Neural progenitor cell (in vitro differentiated cells): ENCODE measurements around the gene LGSN. TPM values are rescaled to one million over a fixed set of nuclear protein-coding genes. Genes with fewer than 3 reads are reported as not detected.
"Not testable (repeated sequence)": the region's sequence is repeated elsewhere in the genome, so short reads cannot be mapped to it uniquely, and the experiment has no call there.

Source experiments
- DNase-seq: peaks from one replicate; pipeline ENCODE4 v3.0.0-alpha.2; 2016; ENCODE audit warnings: low spot score
- H2AFZ ChIP-seq: fragments of 200-600 bp; sonication (generic); replicated peaks from 2 replicates; pipeline ENCODE4 v1.6.1; 2016; ENCODE audit warnings: antibody characterized with exemption
- H3F3A ChIP-seq: fragments of 200-600 bp; sonication (generic); 2 replicates; pipeline ENCODE4 v1.6.1; 2016; ENCODE audit warnings: antibody characterized with exemption, low read depth
- H3K27ac ChIP-seq: fragments of 200-600 bp; sonication (generic); 2 replicates; pipeline ENCODE4 v1.5.1; 2016; ENCODE audit warnings: mild to moderate bottlenecking
- H3K27me3 ChIP-seq: fragments of 200-600 bp; sonication (generic); 2 replicates; pipeline ENCODE4 v1.6.1; 2016; ENCODE audit warnings: mild to moderate bottlenecking, moderate library complexity
- H3K36me3 ChIP-seq: fragments of 200-600 bp; sonication (generic); 2 replicates; pipeline ENCODE4 v1.5.1; 2016
- H3K4me1 ChIP-seq: fragments of 200-600 bp; sonication (generic); 2 replicates; pipeline ENCODE4 v1.6.1; 2016; ENCODE audit warnings: mixed run types
- H3K4me2 ChIP-seq: fragments of 200-600 bp; sonication (generic); 2 replicates; pipeline ENCODE4 v1.6.1; 2016
- H3K4me3 ChIP-seq: fragments of 200-600 bp; sonication (generic); 2 replicates; pipeline ENCODE4 v1.5.1; 2016
- H3K79me2 ChIP-seq: fragments of 200-600 bp; sonication (generic); 2 replicates; pipeline ENCODE4 v1.6.1; 2016; ENCODE audit warnings: low read depth
- H3K9ac ChIP-seq: fragments of 200-600 bp; sonication (generic); 2 replicates; pipeline ENCODE4 v1.6.1; 2016
- H3K9me3 ChIP-seq: fragments of 200-600 bp; sonication (generic); 2 replicates; pipeline ENCODE4 v1.5.1; 2016; ENCODE audit warnings: low read depth
- H4K20me1 ChIP-seq: fragments of 200-600 bp; sonication (generic); 2 replicates; pipeline ENCODE4 v1.6.1; 2016; ENCODE audit warnings: low read depth
- H3K27ac Mint-ChIP-seq: 3 replicates; pipeline ENCODE4 v1.8.0; 2021; ENCODE audit warnings: mixed read lengths
- H3K27me3 Mint-ChIP-seq: 2 replicates; pipeline ENCODE4 v1.8.0; 2022; ENCODE audit warnings: low read depth, mild to moderate bottlenecking, inconsistent platforms, moderate library complexity, mixed read lengths; ENCODE audit not compliant: insufficient read depth
- H3K36me3 Mint-ChIP-seq: 3 replicates; pipeline ENCODE4 v1.8.0; 2021; ENCODE audit warnings: mixed read lengths
- H3K4me1 Mint-ChIP-seq: 3 replicates; pipeline ENCODE4 v1.8.0; 2021; ENCODE audit warnings: mixed read lengths
- H3K4me3 Mint-ChIP-seq: 3 replicates; pipeline ENCODE4 v1.8.0; 2021; ENCODE audit warnings: mild to moderate bottlenecking, moderate library complexity, mixed read lengths
- H3K9me3 Mint-ChIP-seq: 3 replicates; pipeline ENCODE4 v1.8.0; 2020; ENCODE audit warnings: mixed read lengths
- CTCF ChIP-seq: fragments of 200-600 bp; sonication (generic); IDR thresholded peaks from 2 replicates; pipeline ENCODE4 v1.5.1; 2017; ENCODE audit warnings: antibody characterized with exemption, mild to moderate bottlenecking
- EZH2 ChIP-seq: fragments of 200-600 bp; sonication (generic); IDR thresholded peaks from 2 replicates; pipeline ENCODE4 v1.6.1; 2017; ENCODE audit warnings: antibody characterized with exemption, mild to moderate bottlenecking, moderate library complexity
- EZH2phosphoT487 ChIP-seq: fragments of 200-600 bp; sonication (generic); IDR thresholded peaks from 2 replicates; pipeline ENCODE4 v1.6.1; 2017; ENCODE audit warnings: antibody characterized with exemption
- total RNA-seq: library from RNA; depleted of rRNA; stranded (reverse); fragments of >200 nt; gene quantifications from 2 replicates; pipeline ENCODE4 v1.2.3, GENCODE V29; 2015; ENCODE audit warnings: low replicate concordance

Gene LGSN
- total RNA-seq, 1 donor from 2014 or later = 0.09 TPM

- peaks cover 4% of the 10 kb centered on the region for H3K4me1 ChIP-seq
- H3K79me2 ChIP-seq = no peaks in the 10 kb centered on the region
- no peak overlapping the region for H2AFZ ChIP-seq
- no peak overlapping the region for H3K9ac ChIP-seq
- H3K4me1 Mint-ChIP-seq = no peaks in the 10 kb centered on the region
- no peaks in the 10 kb centered on the region for H3K27me3 ChIP-seq
- H3K4me3 ChIP-seq = no peak overlapping the region
- H3K36me3 ChIP-seq = no peaks in the 10 kb centered on the region
- H3K9me3 ChIP-seq = no peaks in the 10 kb centered on the region
- H4K20me1 ChIP-seq = no peaks in the 10 kb centered on the region
- no peak for DNase-seq
- no peaks in the 10 kb centered on the region for H3K36me3 Mint-ChIP-seq
- no peak overlapping the region for H3K4me3 Mint-ChIP-seq
- no peak overlapping the region for H3K4me2 ChIP-seq
- H3K27me3 Mint-ChIP-seq = no peaks in the 10 kb centered on the region
- H3K9me3 Mint-ChIP-seq = peaks cover 4% of the 10 kb centered on the region
- no peak overlapping the region for H3K27ac Mint-ChIP-seq
- no peaks in the 10 kb centered on the region for H3F3A ChIP-seq
- H3K27ac ChIP-seq = no peak overlapping the region
- no peak for TF ChIP-seq CTCF
- no peak for TF ChIP-seq EZH2phosphoT487
- TF ChIP-seq EZH2 = no peak
Measured at GRCh38 chr6:63275953-63276352, 43.8 kb downstream of the LGSN start.

- not testable (repeated sequence) for H3K4me1 ChIP-seq, H3K27me3 Mint-ChIP-seq, H3K4me1 Mint-ChIP-seq, H3K4me2 ChIP-seq, H3K27me3 ChIP-seq, H2AFZ ChIP-seq, H3K79me2 ChIP-seq, H3K9me3 Mint-ChIP-seq, DNase-seq, H3K4me3 ChIP-seq, H3K27ac Mint-ChIP-seq, H3K9me3 ChIP-seq, H3K27ac ChIP-seq, H3K9ac ChIP-seq, H3K36me3 Mint-ChIP-seq, H4K20me1 ChIP-seq, H3K36me3 ChIP-seq, H3K4me3 Mint-ChIP-seq, H3F3A ChIP-seq
Measured at GRCh38 chr6:63274795-63275430, 44.9 kb downstream of the LGSN start.

GRCh38 chr6:63272397-63272796, 47.4 kb downstream of the LGSN start:
- Histone ChIP-seq H3K9ac (no peak overlapping the region), H3K4me3 (no peak overlapping the region), H2AFZ (no peak overlapping the region), H3K9me3 (no peaks in the 10 kb centered on the region), H3K27ac (no peak overlapping the region), H3K4me1 (no peaks in the 10 kb centered on the region), H4K20me1 (no peaks in the 10 kb centered on the region), H3K27me3 (no peaks in the 10 kb centered on the region), H3K79me2 (no peaks in the 10 kb centered on the region), H3K36me3 (no peaks in the 10 kb centered on the region), H3F3A (no peaks in the 10 kb centered on the region), H3K4me2 (no peak overlapping the region)
- Mint-ChIP-seq H3K9me3 (peaks cover 4% of the 10 kb centered on the region), H3K36me3 (no peaks in the 10 kb centered on the region), H3K27ac (no peak overlapping the region), H3K4me3 (no peak overlapping the region), H3K27me3 (no peaks in the 10 kb centered on the region), H3K4me1 (peaks cover 2% of the 10 kb centered on the region)
- TF ChIP-seq EZH2phosphoT487 (no peak), CTCF (peak; percentile 71)
- DNase-seq = peak; percentile 46

GRCh38 chr6:63269470-63269869, 50.3 kb downstream of the LGSN start:
- no peaks in the 10 kb centered on the region for H4K20me1 ChIP-seq
- DNase-seq = no peak
- H3K27me3 ChIP-seq = no peaks in the 10 kb centered on the region
- peaks cover 9% of the 10 kb centered on the region for H3K4me1 Mint-ChIP-seq
- H2AFZ ChIP-seq = no peak overlapping the region
- no peak overlapping the region for H3K4me3 ChIP-seq
- H3K9me3 Mint-ChIP-seq = peaks cover 6% of the 10 kb centered on the region
- H3K36me3 ChIP-seq = no peaks in the 10 kb centered on the region
- H3K4me2 ChIP-seq = no peak overlapping the region
- no peaks in the 10 kb centered on the region for H3K79me2 ChIP-seq
- TF ChIP-seq EZH2phosphoT487 (no peak), CTCF (no peak), EZH2 (no peak)
- peaks cover 6% of the 10 kb centered on the region for H3K4me1 ChIP-seq
- H3K27ac Mint-ChIP-seq = no peak overlapping the region
- no peak overlapping the region for H3K4me3 Mint-ChIP-seq
- H3K27ac ChIP-seq = no peak overlapping the region
- no peaks in the 10 kb centered on the region for H3K36me3 Mint-ChIP-seq
- H3K9me3 ChIP-seq = no peaks in the 10 kb centered on the region
- H3F3A ChIP-seq = no peaks in the 10 kb centered on the region
- no peaks in the 10 kb centered on the region for H3K27me3 Mint-ChIP-seq
- no peak overlapping the region for H3K9ac ChIP-seq
